ENCODE measurements around the gene KCTD4. TPM values are rescaled to one million over a fixed set of nuclear protein-coding genes. Genes with fewer than 3 reads are reported as not detected.

KCTD4 gene
- total RNA-seq, 4 donors from 2014 or later: 1.3 to 1.9 TPM; not detected in 2

DNA sequence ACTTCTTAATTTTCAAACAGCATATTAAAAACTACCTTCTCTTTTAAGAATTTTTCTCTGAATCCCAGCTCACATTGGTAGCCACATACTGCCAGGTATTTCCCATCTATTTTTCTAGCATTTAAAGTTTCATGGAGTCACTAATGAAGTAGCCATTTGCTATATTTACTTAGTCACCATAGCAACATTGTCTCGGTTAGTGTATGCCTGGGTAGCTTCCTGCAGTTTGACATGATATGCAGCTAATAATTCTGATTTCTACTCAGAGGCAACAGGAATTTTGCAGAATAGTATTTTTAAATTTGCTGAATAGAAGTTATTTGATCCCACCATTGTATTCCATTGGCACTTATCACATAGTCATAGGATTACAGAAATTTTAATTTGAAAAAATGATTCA lies 30.9 kb upstream of the KCTD4 start:
- in situ Hi-C loops (cut with MboI; ENCODE audit: low pct_ligation_motif_present in 1 of 4, low pct_unique_long_range_greater_than_20kb in 1 of 4, low sequenced_read_pairs in 3 of 4): no loop called here
- TF ChIP-seq EP300 (IDR thresholded peaks at IDR 0.05; ENCODE audit: low read depth) (no peak), POLR2AphosphoS5 (IDR thresholded peaks at IDR 0.05) (no peak), POLR2A (IDR thresholded peaks at IDR 0.05) (no peak)
- TF ChIP-seq, protein P1, sequence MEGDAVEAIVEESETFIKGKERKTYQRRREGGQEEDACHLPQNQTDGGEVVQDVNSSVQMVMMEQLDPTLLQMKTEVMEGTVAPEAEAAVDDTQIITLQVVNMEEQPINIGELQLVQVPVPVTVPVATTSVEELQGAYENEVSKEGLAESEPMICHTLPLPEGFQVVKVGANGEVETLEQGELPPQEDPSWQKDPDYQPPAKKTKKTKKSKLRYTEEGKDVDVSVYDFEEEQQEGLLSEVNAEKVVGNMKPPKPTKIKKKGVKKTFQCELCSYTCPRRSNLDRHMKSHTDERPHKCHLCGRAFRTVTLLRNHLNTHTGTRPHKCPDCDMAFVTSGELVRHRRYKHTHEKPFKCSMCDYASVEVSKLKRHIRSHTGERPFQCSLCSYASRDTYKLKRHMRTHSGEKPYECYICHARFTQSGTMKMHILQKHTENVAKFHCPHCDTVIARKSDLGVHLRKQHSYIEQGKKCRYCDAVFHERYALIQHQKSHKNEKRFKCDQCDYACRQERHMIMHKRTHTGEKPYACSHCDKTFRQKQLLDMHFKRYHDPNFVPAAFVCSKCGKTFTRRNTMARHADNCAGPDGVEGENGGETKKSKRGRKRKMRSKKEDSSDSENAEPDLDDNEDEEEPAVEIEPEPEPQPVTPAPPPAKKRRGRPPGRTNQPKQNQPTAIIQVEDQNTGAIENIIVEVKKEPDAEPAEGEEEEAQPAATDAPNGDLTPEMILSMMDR (IDR thresholded peaks at IDR 0.05): no peak
- no peak for DNase-seq

DNA sequence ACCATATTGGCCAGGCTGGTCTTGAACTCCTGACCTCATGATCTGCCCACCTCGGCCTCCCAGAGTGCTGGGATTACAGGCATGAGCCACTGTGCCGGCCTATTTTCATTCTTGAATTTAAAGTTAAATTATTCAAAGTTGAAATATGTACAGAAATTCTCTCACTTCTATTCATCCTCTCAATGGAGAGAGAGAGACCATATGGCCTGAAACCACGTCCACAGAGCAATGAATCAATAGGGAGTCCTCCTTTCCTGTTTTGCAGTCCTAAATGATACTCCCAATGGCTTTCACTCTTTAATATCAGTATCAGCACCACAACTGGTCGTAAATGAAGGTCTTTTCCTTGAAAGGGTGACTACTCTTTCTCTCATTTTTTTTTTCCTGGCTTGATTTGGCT lies 30.5 kb upstream of the KCTD4 start:
- TF ChIP-seq, protein P1 (IDR thresholded peaks at IDR 0.05): no peak
- TF ChIP-seq POLR2A (IDR thresholded peaks at IDR 0.05) (no peak), POLR2AphosphoS5 (IDR thresholded peaks at IDR 0.05) (no peak), EP300 (IDR thresholded peaks at IDR 0.05; ENCODE audit: low read depth) (no peak)
- H3K27me3 ChIP-seq: no peaks in the 10 kb centered on the region
- H3K9me3 ChIP-seq: no peaks in the 10 kb centered on the region
- in situ Hi-C loops (cut with MboI; ENCODE audit: low pct_ligation_motif_present in 1 of 4, low pct_unique_long_range_greater_than_20kb in 1 of 4, low sequenced_read_pairs in 3 of 4): no loop called here
- H3K27ac ChIP-seq: no peak overlapping the region
- no peak overlapping the region for H3K4me3 ChIP-seq
- intact Hi-C loops (cut with DNase I; ENCODE audit: low total_unique reads): no loop called here
- no peak for DNase-seq
- H3K36me3 ChIP-seq: peaks cover 0 to 8% (median 0%) of the 10 kb centered on the region in 4 donors
- peaks cover 0 to 15% (median 3%) of the 10 kb centered on the region in 4 donors for H3K4me1 ChIP-seq
- 81 to 90% methylated on average over 2 to 4 of the region's 4 CpGs for WGBS, 2 donors (ENCODE audit: low coverage in 1 of 2)

More for the DNA sequence above, 30.9 kb upstream of the KCTD4 start:
- intact Hi-C loops (cut with DNase I; ENCODE audit: low total_unique reads): no loop called here
- H3K36me3 ChIP-seq: peaks cover 0 to 8% (median 0%) of the 10 kb centered on the region in 4 donors
- no peak overlapping the region for H3K27ac ChIP-seq
- no peak overlapping the region for H3K4me3 ChIP-seq
- H3K9me3 ChIP-seq: no peaks in the 10 kb centered on the region
- no peaks in the 10 kb centered on the region for H3K27me3 ChIP-seq
- 28 to 33% methylated on average over 1 of the region's 1 CpG for WGBS, 2 donors (ENCODE audit: low coverage in 1 of 2)
- peaks cover 0 to 19% (median 6%) of the 10 kb centered on the region in 4 donors for H3K4me1 ChIP-seq

DNA sequence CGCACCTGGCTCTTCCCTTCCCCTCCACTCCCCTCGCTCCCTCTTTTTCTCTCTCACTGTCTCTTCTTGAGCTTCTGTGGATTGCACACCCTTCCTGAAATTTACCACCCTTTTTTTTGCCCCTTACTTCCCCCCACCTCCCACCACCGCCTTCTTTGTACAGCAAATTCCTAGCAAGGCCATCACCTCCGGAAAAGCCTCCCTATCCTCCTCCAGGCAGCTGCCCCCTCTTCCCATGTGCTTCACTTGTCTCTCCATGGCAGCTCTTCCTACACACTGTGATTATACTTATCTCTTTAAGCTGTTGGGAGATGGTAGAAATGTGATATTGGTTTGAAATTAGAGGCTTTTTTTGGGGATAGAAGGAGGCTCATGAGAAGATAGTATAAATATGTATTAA lies 28.3 kb upstream of the KCTD4 start:
- no peak overlapping the region for H3K27ac ChIP-seq
- no peaks in the 10 kb centered on the region for H3K9me3 ChIP-seq
- no peaks in the 10 kb centered on the region for H3K27me3 ChIP-seq
- intact Hi-C loops (cut with DNase I; ENCODE audit: low total_unique reads) (no loop called here), in situ Hi-C loops (cut with MboI; ENCODE audit: low pct_ligation_motif_present in 1 of 4, low pct_unique_long_range_greater_than_20kb in 1 of 4, low sequenced_read_pairs in 3 of 4) (no loop called here)
- DNase-seq: no peak
- WGBS, 2 donors (ENCODE audit: low coverage in 1 of 2): 82 to 95% methylated on average over 2 to 4 of the region's 4 CpGs
- H3K4me1 ChIP-seq: peaks cover 0 to 6% (median 0%) of the 10 kb centered on the region in 4 donors
- peaks cover 0 to 8% (median 0%) of the 10 kb centered on the region in 4 donors for H3K36me3 ChIP-seq
- H3K4me3 ChIP-seq: no peak overlapping the region
- no peak for TF ChIP-seq POLR2AphosphoS5 (IDR thresholded peaks at IDR 0.05)
- TF ChIP-seq, protein P1 (IDR thresholded peaks at IDR 0.05): no peak

DNA sequence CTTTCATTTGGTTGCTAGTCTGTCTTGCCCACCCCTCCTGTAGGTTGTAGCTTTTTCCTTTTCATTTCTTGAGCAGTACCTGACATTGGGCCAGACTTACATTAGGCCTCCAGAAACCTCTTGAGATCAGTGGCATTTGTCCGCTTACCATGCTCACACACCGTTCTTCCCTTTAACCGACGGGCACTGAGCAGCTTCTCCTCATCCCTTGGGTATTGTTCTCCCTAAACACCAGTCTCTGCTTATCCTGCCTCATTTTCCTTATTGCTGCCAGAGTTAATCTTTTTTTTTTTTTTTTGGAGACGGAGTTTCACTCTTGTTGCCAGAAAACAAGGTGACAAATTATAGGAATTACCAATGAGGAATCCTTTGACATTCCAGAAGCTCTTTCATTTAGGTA lies 27.2 kb upstream of the KCTD4 start:
- Histone ChIP-seq H3K9me3 (no peaks in the 10 kb centered on the region), H3K36me3 (peaks cover 0 to 8% (median 0%) of the 10 kb centered on the region in 4 donors), H3K27me3 (no peaks in the 10 kb centered on the region), H3K4me1 (peaks cover 0 to 6% (median 0%) of the 10 kb centered on the region in 4 donors), H3K4me3 (no peak overlapping the region), H3K27ac (no peak overlapping the region)
- TF ChIP-seq EP300 (IDR thresholded peaks at IDR 0.05; ENCODE audit: low read depth): no peak
- TF ChIP-seq, protein P1 (IDR thresholded peaks at IDR 0.05): no peak
- no peak for TF ChIP-seq POLR2A (IDR thresholded peaks at IDR 0.05)
- no peak for TF ChIP-seq POLR2AphosphoS5 (IDR thresholded peaks at IDR 0.05)
- intact Hi-C loops (cut with DNase I; ENCODE audit: low total_unique reads) (no loop called here), in situ Hi-C loops (cut with MboI; ENCODE audit: low pct_ligation_motif_present in 1 of 4, low pct_unique_long_range_greater_than_20kb in 1 of 4, low sequenced_read_pairs in 3 of 4) (no loop called here)
- no peak for DNase-seq
- 86 to 90% methylated on average over 4 to 5 of the region's 5 CpGs for WGBS, 2 donors (ENCODE audit: low coverage in 1 of 2)
